GM12873 (cell line): ENCODE measurements around the gene COL8A1.

Experiments
- TF ChIP-seq, protein P1 (sequence below): IDR thresholded peaks from 2 replicates; pipeline ENCODE4 v1.5.1; 2012; ENCODE audit warnings: low read depth, mild to moderate bottlenecking, moderate library complexity, low read length, control low read depth; ENCODE audit not compliant: insufficient read depth; ENCODE audit errors: missing control alignments

The COL8A1 gene

DNA sequence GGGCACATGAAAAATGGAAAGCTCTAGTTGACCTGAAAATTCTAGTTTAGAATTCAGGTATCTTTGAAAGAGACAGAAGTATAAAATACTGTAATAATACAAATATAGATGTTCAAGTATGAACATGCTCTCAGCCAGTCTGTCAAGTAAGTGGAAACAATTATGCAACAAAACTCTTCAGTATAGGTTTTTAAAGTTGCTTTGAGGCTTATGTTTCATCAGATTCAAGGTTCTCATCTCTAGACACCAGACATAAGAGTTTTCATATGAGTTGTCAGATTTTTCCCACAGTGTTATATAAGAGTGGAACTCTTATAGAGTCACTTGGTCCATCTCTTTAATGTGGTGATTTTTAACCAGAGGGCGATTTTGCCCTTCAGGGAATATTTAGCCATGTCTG is 201.2 kb downstream of the COL8A1 start:
- TF ChIP-seq, protein P1, sequence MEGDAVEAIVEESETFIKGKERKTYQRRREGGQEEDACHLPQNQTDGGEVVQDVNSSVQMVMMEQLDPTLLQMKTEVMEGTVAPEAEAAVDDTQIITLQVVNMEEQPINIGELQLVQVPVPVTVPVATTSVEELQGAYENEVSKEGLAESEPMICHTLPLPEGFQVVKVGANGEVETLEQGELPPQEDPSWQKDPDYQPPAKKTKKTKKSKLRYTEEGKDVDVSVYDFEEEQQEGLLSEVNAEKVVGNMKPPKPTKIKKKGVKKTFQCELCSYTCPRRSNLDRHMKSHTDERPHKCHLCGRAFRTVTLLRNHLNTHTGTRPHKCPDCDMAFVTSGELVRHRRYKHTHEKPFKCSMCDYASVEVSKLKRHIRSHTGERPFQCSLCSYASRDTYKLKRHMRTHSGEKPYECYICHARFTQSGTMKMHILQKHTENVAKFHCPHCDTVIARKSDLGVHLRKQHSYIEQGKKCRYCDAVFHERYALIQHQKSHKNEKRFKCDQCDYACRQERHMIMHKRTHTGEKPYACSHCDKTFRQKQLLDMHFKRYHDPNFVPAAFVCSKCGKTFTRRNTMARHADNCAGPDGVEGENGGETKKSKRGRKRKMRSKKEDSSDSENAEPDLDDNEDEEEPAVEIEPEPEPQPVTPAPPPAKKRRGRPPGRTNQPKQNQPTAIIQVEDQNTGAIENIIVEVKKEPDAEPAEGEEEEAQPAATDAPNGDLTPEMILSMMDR = no peak

- TF ChIP-seq, protein P1 = peak; percentile 46
These were observed 204.6 kb downstream of the COL8A1 start for GRCh38 chr3:99842826-99843589.

DNA sequence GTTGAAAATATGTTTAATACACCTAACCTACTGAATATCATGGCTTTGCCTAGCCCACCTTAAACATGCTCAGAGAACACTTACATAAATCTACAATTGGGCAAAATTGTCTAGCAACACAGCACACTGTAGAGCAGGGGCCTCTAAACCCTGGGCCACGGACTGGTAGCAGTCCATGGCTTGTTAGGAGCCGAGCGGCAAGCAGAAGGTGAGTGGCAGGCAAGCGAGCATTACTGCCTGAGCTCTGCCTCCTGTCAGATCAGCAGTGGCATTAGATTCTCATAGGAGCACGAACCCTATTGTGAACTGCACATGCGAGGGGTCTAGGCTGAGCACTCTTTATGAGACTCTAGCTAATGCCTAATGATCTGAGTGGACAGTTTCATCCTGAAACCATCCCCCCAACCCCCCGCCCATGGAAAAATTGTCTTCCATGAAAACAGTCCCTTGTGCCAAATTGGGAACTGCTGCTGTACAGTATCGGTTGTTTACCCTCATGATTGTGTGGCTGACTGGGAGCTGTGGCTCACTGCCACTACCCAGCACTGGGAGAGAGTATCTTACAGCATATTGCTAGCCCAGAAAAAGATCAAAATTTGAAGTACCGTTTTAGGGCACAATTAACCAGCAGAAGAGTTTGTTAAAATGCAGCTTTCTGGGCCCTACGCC is 205.3 kb downstream of the COL8A1 start:
- TF ChIP-seq, protein P1 = no peak

DNA sequence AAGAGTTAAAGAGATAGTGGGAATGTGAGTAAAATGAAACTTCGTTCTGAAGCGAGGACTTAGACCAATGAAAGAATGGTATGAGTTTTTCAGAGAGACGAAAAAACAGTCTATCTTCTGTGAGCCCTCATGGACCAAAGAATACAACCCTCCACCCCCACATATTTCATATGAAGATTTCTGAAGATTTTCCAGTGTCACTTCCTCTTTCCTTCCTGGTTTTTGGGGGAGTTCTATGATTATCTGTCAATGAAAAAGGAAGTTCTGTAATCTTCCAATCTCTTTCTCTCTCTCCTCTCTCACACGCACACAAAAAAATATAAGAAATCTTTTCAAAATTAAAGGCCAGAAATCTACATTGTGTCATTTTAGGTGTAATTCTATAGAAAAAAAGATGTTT is 206.9 kb downstream of the COL8A1 start:
- TF ChIP-seq, protein P1 = no peak

DNA sequence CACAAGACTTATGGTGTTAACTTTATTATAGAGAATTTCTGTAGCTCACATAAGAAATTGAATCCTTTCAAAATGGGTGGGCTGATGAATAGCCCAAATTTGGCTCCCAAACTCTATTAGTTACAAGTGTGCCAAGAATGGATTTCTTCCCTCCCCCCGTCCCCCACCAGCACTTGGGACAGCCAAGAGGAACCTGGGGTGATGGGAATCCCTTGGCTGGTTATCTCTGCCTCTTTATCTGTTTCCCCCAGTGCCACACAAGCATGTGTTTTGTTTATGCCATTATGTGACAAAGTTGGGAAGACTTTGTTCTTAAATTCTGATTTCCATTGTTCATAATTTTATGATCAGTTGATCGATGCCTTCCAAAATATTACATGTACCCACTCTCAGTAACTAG is 207.6 kb downstream of the COL8A1 start:
- TF ChIP-seq, protein P1 = no peak

GRCh38 chr3:99846477-99847160 is 208.2 kb downstream of the COL8A1 start:
- TF ChIP-seq, protein P1 = no peak

- TF ChIP-seq, protein P1 = no peak
These were observed 210.0 kb downstream of the COL8A1 start for GRCh38 chr3:99848433-99848832.
